Activated naive CD8-positive, alpha-beta T cell treated with anti-CD3 and anti-CD28 coated beads, Interleukin-2, amount 10 ng/mL, durations not matched to agents 7 days and 5 days (primary cell): ENCODE measurements around the gene FLVCR1. TPM values are rescaled to one million over a fixed set of nuclear protein-coding genes. Genes with fewer than 3 reads are reported as not detected.
"Not testable (repeated sequence)": the region's sequence is repeated elsewhere in the genome, so short reads cannot be mapped to it uniquely, and the experiment has no call there.

Source experiments
- ATAC-seq: fragments of 150-1000 bp; cut with Tn5 transposase; one replicate; pipeline ENCODE4 v1.10.0; 2021; ENCODE audit warnings: low read depth, moderate library complexity
- POLR2A ChIA-PET: fragments of 350-600 bp; sonication (Branson Sonifier 250); formaldehyde crosslinking; loops from one replicate; lab custom pipeline; 2021; ENCODE audit warnings: antibody characterized with exemption; lab: Charles Lee
- DNase-seq: peaks from one replicate; pipeline ENCODE4 v3.0.0; 2021
- H3K27ac Mint-ChIP-seq: one replicate; pipeline ENCODE4 v1.8.0; 2022; ENCODE audit warnings: mild to moderate bottlenecking, mixed read lengths
- H3K27me3 Mint-ChIP-seq: one replicate; pipeline ENCODE4 v1.8.0; 2022; ENCODE audit warnings: mild to moderate bottlenecking, moderate library complexity, mixed read lengths
- H3K36me3 Mint-ChIP-seq: one replicate; pipeline ENCODE4 v1.8.0; 2021; ENCODE audit warnings: mild to moderate bottlenecking, mixed read lengths
- H3K4me1 Mint-ChIP-seq: one replicate; pipeline ENCODE4 v1.8.0; 2021; ENCODE audit warnings: mixed read lengths
- H3K4me3 Mint-ChIP-seq: one replicate; pipeline ENCODE4 v1.8.0; 2022; ENCODE audit warnings: mild to moderate bottlenecking, moderate library complexity, mixed read lengths
- H3K9me3 Mint-ChIP-seq: one replicate; pipeline ENCODE4 v1.8.0; 2021; ENCODE audit warnings: mixed read lengths
- total RNA-seq, 2 experiments: library from RNA; stranded (reverse); gene quantifications; one replicate each; pipeline ENCODE4 v1.2.3, GENCODE V29; 2021

The FLVCR1 gene
- 10 to 100 TPM; 10.6 to 12.9 TPM for total RNA-seq

DNA sequence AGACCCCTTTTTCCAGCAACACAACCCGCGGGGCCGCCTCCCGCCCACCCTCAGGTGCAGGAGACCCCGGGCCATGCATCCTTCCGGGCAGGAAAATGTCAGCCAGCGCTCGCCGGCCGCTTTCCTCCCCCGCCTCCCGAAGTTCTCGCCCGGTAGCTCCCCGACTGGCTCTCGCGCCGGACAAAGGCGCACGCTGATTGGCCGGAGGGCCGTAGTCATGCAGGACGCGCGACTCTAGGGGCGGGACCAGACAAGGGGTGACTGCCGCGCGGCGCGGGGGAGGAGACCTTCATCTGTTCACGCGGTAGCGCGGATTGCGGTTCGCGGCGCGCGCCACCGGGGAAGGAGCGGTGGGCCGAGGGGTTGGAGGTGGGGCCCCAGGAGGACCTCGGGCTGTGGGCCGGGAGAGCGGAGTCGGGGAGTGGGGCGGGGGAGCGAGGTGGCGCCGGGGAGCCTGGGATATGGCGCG, at the start of gene FLVCR1:
TSS of gene FLVCR1 (plus strand) at position 284 of the 469 bp plus-strand sequence. CDS start at position 462, 178 bp downstream.
- H3K27ac Mint-ChIP-seq: peak within 1 kb of the TSS; percentile 97
- H3K27me3 Mint-ChIP-seq: no peaks in the 10 kb centered on the region
- H3K4me1 Mint-ChIP-seq: peaks cover 15% of the 10 kb centered on the region
- POLR2A ChIA-PET: interaction anchor here (0.6 to 3.8 kb wide), 10 partner anchors 10 to 291 kb away, joined by 3 to 22 read pairs (median 4); partner anchors contain the start of genes ATF3, NSL1 and TATDN3
- ATAC-seq: peak; percentile 99
- H3K4me3 Mint-ChIP-seq: peak within 1 kb of the TSS; percentile 94
- peak; percentile 95 for DNase-seq
- H3K36me3 Mint-ChIP-seq: peaks cover 14% of the 10 kb centered on the region
- H3K9me3 Mint-ChIP-seq: no peaks in the 10 kb centered on the region

DNA sequence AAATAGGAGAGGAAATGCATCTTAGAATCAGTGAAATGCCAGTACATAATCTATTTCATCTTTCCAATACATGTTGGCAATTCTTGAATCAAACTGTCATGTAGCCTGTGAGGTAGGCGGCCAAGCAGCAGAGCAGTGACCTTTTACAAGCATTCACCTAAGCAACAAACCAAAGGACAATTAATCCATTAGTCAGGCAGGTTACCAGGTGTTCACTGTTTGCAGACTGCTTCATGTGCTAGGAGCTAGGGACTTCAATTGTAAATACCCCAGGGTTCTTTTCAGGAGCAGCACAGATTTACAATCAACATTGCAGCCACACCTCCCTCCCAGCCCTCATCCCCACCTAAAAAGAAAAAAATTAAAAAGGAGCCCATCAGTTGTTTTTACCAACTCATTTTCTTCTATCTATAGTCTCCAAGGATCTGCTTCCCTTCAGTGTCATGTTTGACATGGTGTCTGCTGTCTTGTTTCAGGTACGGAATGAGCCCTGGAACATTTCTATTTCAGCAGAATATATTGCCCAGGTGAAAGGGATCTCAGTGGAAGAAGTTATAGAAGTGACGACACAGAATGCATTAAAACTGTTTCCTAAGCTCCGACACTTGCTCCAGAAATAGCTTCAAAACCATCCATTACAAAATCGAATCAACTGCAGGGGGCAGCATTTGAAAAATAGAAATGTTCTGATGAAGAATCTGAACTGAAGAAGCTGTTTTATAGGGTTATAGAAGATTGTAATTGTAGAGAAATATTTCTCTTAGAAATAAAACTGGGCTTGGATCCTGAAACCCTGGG, 43.3 kb upstream of the FLVCR1 start:
- Mint-ChIP-seq H3K36me3 (peaks cover 2% of the 10 kb centered on the region), H3K9me3 (no peaks in the 10 kb centered on the region), H3K4me1 (peaks cover 6% of the 10 kb centered on the region), H3K27me3 (no peaks in the 10 kb centered on the region), H3K27ac (no peak overlapping the region), H3K4me3 (no peak overlapping the region)
- ATAC-seq: no peak
- POLR2A ChIA-PET: no interaction called here
- DNase-seq: no peak

DNA sequence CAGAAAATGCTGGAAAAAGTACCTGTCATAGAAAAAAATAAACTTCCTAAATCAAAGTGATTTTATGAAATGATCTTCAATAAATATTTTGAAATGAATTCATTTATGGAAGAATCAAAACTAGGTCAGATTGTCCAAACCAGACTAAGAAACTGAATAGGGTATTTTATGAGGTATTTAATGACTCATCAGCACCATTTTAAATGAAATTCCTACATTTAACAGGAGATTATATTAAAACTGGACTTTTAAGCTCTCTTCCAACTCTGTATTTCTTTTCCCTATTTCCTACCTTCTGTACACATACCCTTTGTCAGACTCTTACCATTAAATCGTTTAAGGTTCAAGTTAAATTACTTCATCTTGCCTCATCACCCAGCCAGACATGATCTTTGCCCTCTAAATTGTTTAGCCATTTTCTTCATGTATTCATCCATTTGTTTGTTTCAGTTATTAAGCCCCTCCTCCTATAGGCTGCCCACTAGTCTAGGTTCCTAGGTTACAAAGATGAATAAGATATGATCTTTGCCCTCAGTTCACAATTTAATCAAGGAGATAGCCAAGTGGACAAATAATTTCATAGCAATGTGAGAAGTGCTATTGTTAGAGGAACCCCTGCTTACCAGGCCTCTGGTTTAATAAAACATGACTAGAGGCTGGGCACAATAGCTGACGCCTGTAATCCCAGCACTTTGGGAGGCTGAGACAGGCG, 41.4 kb upstream of the FLVCR1 start:
- ATAC-seq: no peak

GRCh38 chr1:212819726-212820125, 38.3 kb upstream of the FLVCR1 start:
- POLR2A ChIA-PET: no interaction called here
- H3K4me3 Mint-ChIP-seq: no peak overlapping the region
- H3K9me3 Mint-ChIP-seq: peaks cover 5% of the 10 kb centered on the region
- H3K4me1 Mint-ChIP-seq: peaks cover 6% of the 10 kb centered on the region
- peaks cover 4% of the 10 kb centered on the region for H3K36me3 Mint-ChIP-seq
- H3K27ac Mint-ChIP-seq: no peak overlapping the region
- ATAC-seq (no peak), DNase-seq (no peak)
- no peaks in the 10 kb centered on the region for H3K27me3 Mint-ChIP-seq

More for the DNA sequence above, 41.4 kb upstream of the FLVCR1 start:
- POLR2A ChIA-PET: no interaction called here
- no peak for DNase-seq
- Mint-ChIP-seq H3K27me3 (no peaks in the 10 kb centered on the region), H3K27ac (no peak overlapping the region), H3K4me3 (no peak overlapping the region), H3K9me3 (no peaks in the 10 kb centered on the region), H3K4me1 (peaks cover 6% of the 10 kb centered on the region), H3K36me3 (peaks cover 2% of the 10 kb centered on the region)

DNA sequence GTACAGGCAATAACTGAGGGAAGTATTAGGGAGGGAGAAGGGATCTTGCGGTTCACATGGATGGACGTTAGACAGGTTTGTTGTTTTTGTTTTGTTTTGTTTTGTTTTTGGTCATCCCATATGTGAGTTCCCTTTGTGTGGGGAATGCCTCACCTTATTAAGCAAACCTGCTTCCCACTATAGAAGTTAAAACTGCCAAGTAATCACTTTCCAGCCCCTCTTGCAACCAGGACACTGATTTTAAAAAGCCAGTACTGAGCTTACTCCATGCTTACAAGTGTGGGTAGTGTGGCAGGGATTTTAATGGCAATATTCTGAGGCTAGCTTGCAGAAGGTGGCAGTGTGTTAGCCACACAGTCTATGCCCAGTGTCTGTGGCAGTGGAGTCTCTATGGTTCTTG, 37.1 kb upstream of the FLVCR1 start:
- no peak overlapping the region for H3K4me3 Mint-ChIP-seq
- H3K9me3 Mint-ChIP-seq: peaks cover 9% of the 10 kb centered on the region
- peaks cover 4% of the 10 kb centered on the region for H3K4me1 Mint-ChIP-seq
- no peaks in the 10 kb centered on the region for H3K27me3 Mint-ChIP-seq
- no peak for ATAC-seq
- POLR2A ChIA-PET: no interaction called here
- H3K27ac Mint-ChIP-seq: no peak overlapping the region
- DNase-seq: no peak
- peaks cover 4% of the 10 kb centered on the region for H3K36me3 Mint-ChIP-seq

- Mint-ChIP-seq H3K4me3 (no peak overlapping the region), H3K9me3 (peaks cover 14% of the 10 kb centered on the region), H3K27ac (no peak overlapping the region), H3K36me3 (peaks cover 2% of the 10 kb centered on the region), H3K27me3 (peaks cover 5% of the 10 kb centered on the region), H3K4me1 (peaks cover 4% of the 10 kb centered on the region)
- ATAC-seq (no peak), DNase-seq (no peak)
- POLR2A ChIA-PET: no interaction called here
Measured at GRCh38 chr1:212822956-212823355, 35.1 kb upstream of the FLVCR1 start.

GRCh38 chr1:212824201-212824600, 33.9 kb upstream of the FLVCR1 start:
- Mint-ChIP-seq H3K4me1 (peaks cover 3% of the 10 kb centered on the region), H3K9me3 (peaks cover 14% of the 10 kb centered on the region), H3K4me3 (no peak overlapping the region), H3K27ac (no peak overlapping the region), H3K27me3 (peaks cover 5% of the 10 kb centered on the region), H3K36me3 (peaks cover 2% of the 10 kb centered on the region)
- POLR2A ChIA-PET: no interaction called here
- DNase-seq (no peak), ATAC-seq (no peak)

DNA sequence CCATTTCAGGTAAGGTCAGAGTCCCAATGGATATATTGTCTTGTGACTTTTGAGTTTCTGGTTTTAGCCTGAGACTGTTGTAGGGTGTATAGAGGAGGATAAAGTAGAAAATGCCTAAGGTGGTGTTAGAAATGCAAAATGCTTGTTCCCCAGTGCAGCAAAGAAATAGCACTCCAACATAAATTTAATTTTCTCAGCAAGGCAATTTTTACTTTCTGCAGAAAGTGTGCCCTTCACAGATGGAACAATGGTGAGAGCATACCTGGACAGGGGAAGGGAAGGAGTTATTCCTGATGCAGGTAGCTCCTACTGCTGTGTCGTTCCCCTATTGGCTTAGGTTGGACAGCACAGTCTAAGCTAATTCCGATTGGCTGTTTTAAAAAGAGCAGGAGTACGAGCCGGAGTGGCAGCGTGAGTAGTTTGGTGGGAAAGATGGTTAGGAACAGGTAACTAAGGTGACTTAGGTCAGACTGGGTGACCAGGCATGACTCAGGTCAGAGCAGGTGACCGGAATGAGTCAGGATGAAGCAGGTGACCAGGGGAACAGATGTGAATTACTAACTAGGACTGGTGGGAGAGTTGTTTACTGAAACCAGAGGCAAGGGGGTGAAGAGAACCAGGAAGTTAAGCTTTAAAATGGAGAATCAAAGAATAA, 32.1 kb upstream of the FLVCR1 start:
- Mint-ChIP-seq H3K36me3 (peaks cover 2% of the 10 kb centered on the region), H3K9me3 (peaks cover 14% of the 10 kb centered on the region), H3K4me3 (no peak overlapping the region), H3K27me3 (peaks cover 5% of the 10 kb centered on the region), H3K27ac (no peak overlapping the region), H3K4me1 (no peaks in the 10 kb centered on the region)
- no peak for DNase-seq
- POLR2A ChIA-PET: no interaction called here
- no peak for ATAC-seq

DNA sequence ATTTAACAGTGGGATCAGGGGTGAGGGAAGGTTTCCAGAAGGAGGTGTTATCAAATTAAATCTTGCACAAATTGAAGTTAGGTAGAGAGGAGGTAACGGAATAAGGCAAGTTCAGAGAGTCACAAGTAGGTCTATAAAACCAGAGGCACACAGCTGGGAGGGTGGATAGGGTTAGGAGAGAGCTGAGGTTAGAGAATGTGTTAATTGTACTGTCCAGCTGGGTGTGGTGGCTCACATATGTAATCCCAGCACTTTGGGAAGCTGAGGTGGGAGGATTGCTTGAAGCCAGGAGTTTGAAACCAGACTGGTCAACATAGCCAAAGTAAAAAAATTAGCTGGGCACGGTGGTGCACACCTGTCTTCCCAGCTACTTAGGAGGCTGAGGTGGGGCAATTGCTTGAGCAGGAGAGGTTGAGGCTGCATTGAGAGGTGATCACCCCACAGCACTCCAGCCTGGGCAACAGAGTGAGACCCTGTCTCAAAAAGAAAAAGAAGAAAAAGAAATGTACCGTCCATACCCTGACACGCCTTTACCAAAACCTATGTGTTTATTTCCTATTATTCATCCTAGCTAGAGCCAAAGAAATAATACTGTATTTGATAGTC, 30.8 kb upstream of the FLVCR1 start:
- peaks cover 5% of the 10 kb centered on the region for H3K27me3 Mint-ChIP-seq
- H3K4me1 Mint-ChIP-seq: no peaks in the 10 kb centered on the region
- H3K27ac Mint-ChIP-seq: no peak overlapping the region
- ATAC-seq (no peak), DNase-seq (no peak)
- peaks cover 14% of the 10 kb centered on the region for H3K9me3 Mint-ChIP-seq
- POLR2A ChIA-PET: interaction anchor here (1.0 kb wide), 1 partner anchor 31 kb away, joined by 3 read pairs; the partner anchor contains the start of gene FLVCR1
- H3K4me3 Mint-ChIP-seq: no peak overlapping the region
- H3K36me3 Mint-ChIP-seq: peaks cover 2% of the 10 kb centered on the region

- Mint-ChIP-seq H3K4me1 (no peaks in the 10 kb centered on the region), H3K4me3 (no peak overlapping the region), H3K9me3 (peaks cover 14% of the 10 kb centered on the region), H3K27me3 (peaks cover 5% of the 10 kb centered on the region), H3K36me3 (peaks cover 2% of the 10 kb centered on the region), H3K27ac (no peak overlapping the region)
- DNase-seq: no peak
- POLR2A ChIA-PET: interaction anchor here (1.0 kb wide), 1 partner anchor 30 kb away, joined by 3 read pairs; the partner anchor contains the start of gene FLVCR1
- no peak for ATAC-seq
Measured at GRCh38 chr1:212827831-212828278, 30.2 kb upstream of the FLVCR1 start.

GRCh38 chr1:212828395-212828794, 29.7 kb upstream of the FLVCR1 start:
- POLR2A ChIA-PET: interaction anchor here (0.8 kb wide), 1 partner anchor 12 kb away, joined by 3 read pairs; no protein-coding TSS in a partner anchor
- DNase-seq: no peak
- Mint-ChIP-seq H3K36me3 (peaks cover 2% of the 10 kb centered on the region), H3K27ac (no peak overlapping the region), H3K4me3 (no peak overlapping the region), H3K4me1 (no peaks in the 10 kb centered on the region), H3K27me3 (peaks cover 5% of the 10 kb centered on the region), H3K9me3 (peaks cover 14% of the 10 kb centered on the region)
- ATAC-seq: no peak

GRCh38 chr1:212833211-212834207, 24.6 kb upstream of the FLVCR1 start:
- DNase-seq, H3K27ac Mint-ChIP-seq, H3K4me3 Mint-ChIP-seq, H3K36me3 Mint-ChIP-seq, H3K9me3 Mint-ChIP-seq, H3K4me1 Mint-ChIP-seq, H3K27me3 Mint-ChIP-seq, ATAC-seq: not testable (repeated sequence)
- POLR2A ChIA-PET: interaction anchor here (0.7 kb wide), 1 partner anchor 15 kb away, joined by 3 read pairs; no protein-coding TSS in a partner anchor
